CD14-positive monocyte (primary cell): ENCODE measurements around the gene OR9I1. TPM values are rescaled to one million over a fixed set of nuclear protein-coding genes. Genes with fewer than 3 reads are reported as not detected.

Experiments used
- DNase-seq, 3 donors: peaks; one replicate each; pipeline ENCODE4 v3.0.0-alpha.2; 2011 to 2022
- H2AFZ ChIP-seq: 2 replicates; pipeline ENCODE4 v1.6.0; 2012; ENCODE audit warnings: mild to moderate bottlenecking, low read depth, low read length, inconsistent platforms; ENCODE audit not compliant: insufficient read depth, poor library complexity, severe bottlenecking
- H3K27ac ChIP-seq, 2 donors: 1 replicate in 1 of 2; 2 replicates in 1 of 2; pipeline ENCODE4 v1.5.1; 2012 to 2013; ENCODE audit warnings: low read length in 2 of 2, control low read depth in 1 of 2, inconsistent platforms in 1 of 2, low read depth in 1 of 2, mild to moderate bottlenecking in 1 of 2
- H3K27me3 ChIP-seq, 2 donors: one replicate each; pipeline versions ENCODE4 v1.6.0 to v1.6.1; 2011 to 2013; ENCODE audit warnings: low read length in 2 of 2; ENCODE audit not compliant: control insufficient read depth in 2 of 2, insufficient read depth in 2 of 2
- H3K36me3 ChIP-seq, 2 donors: replicated peaks in 1 of 2; 1 replicate in 1 of 2; 2 replicates in 1 of 2; pipeline versions ENCODE4 v1.5.1 to v1.6.1; 2012 to 2013; ENCODE audit warnings: low read length in 2 of 2, control low read depth in 1 of 2, inconsistent platforms in 1 of 2, mild to moderate bottlenecking in 1 of 2; ENCODE audit not compliant: insufficient read depth in 2 of 2, control insufficient read depth in 1 of 2
- H3K4me1 ChIP-seq, 2 donors: 1 replicate in 1 of 2; 2 replicates in 1 of 2; pipeline versions ENCODE4 v1.5.1 to v1.6.1; 2012 to 2013; ENCODE audit warnings: low read length in 2 of 2, control low read depth in 1 of 2, inconsistent platforms in 1 of 2, mild to moderate bottlenecking in 1 of 2, moderate library complexity in 1 of 2; ENCODE audit not compliant: insufficient read depth in 2 of 2, control insufficient read depth in 1 of 2
- H3K4me2 ChIP-seq: replicated peaks from 2 replicates; pipeline ENCODE3; 2012; ENCODE audit warnings: low read length, moderate library complexity, mild to moderate bottlenecking; ENCODE audit not compliant: poor library complexity, severe bottlenecking; ENCODE audit errors: extremely low read depth
- H3K4me3 ChIP-seq, 3 experiments: fragments of 200-600 bp in 1 of 3; sonication (generic) in 1 of 3; replicated peaks in 1 of 3; 1 replicate in 2 of 3; 2 replicates in 1 of 3; pipeline ENCODE4 v1.5.1; 2011 to 2013; ENCODE audit warnings: low read length in 3 of 3, mild to moderate bottlenecking in 3 of 3, control low read depth in 2 of 3, low read depth in 2 of 3, inconsistent platforms in 1 of 3, moderate library complexity in 1 of 3
- H3K79me2 ChIP-seq: 2 replicates; pipeline ENCODE4 v1.6.0; 2012; ENCODE audit warnings: mild to moderate bottlenecking, control low read depth, inconsistent platforms, low read length, moderate library complexity; ENCODE audit not compliant: insufficient read depth
- H3K9ac ChIP-seq: 2 replicates; pipeline ENCODE4 v1.6.0; 2017; ENCODE audit warnings: low read length, mild to moderate bottlenecking; ENCODE audit not compliant: insufficient read depth, poor library complexity, severe bottlenecking
- H3K9me3 ChIP-seq, 2 donors: replicated peaks in 1 of 2; 1 replicate in 1 of 2; 2 replicates in 1 of 2; pipeline versions ENCODE4 v1.5.1 to v1.6.1; 2012 to 2013; ENCODE audit warnings: low read length in 2 of 2, control low read depth in 1 of 2; ENCODE audit not compliant: control insufficient read depth in 1 of 2, insufficient read depth in 1 of 2
- H4K20me1 ChIP-seq: 2 replicates; pipeline ENCODE4 v1.6.0; 2012; ENCODE audit warnings: mild to moderate bottlenecking, low read length, control low read depth, moderate library complexity; ENCODE audit not compliant: insufficient read depth
- H3K27ac Mint-ChIP-seq, 7 donors: one replicate each; pipeline ENCODE4 v1.8.0; 2020; ENCODE audit warnings: mild to moderate bottlenecking in 7 of 7, mixed read lengths in 7 of 7, moderate library complexity in 6 of 7, inconsistent platforms in 2 of 7
- H3K27me3 Mint-ChIP-seq, 3 donors: one replicate each; pipeline ENCODE4 v1.8.0; 2021 to 2022; ENCODE audit warnings: low read depth in 3 of 3, mild to moderate bottlenecking in 3 of 3, mixed read lengths in 3 of 3, moderate library complexity in 3 of 3, inconsistent platforms in 1 of 3
- H3K36me3 Mint-ChIP-seq, 2 donors: one replicate each; pipeline ENCODE4 v1.8.0; 2020; ENCODE audit warnings: mixed read lengths in 2 of 2, inconsistent platforms in 1 of 2, mild to moderate bottlenecking in 1 of 2
- H3K4me1 Mint-ChIP-seq: one replicate; pipeline ENCODE4 v1.8.0; 2020; ENCODE audit warnings: mild to moderate bottlenecking, mixed read lengths
- H3K4me3 Mint-ChIP-seq, 2 donors: one replicate each; pipeline ENCODE4 v1.8.0; 2020; ENCODE audit warnings: mild to moderate bottlenecking in 2 of 2, mixed read lengths in 2 of 2, moderate library complexity in 1 of 2
- H3K9me3 Mint-ChIP-seq, 7 donors: one replicate each; pipeline ENCODE4 v1.8.0; 2020 to 2022; ENCODE audit warnings: mixed read lengths in 7 of 7, mild to moderate bottlenecking in 6 of 7, moderate library complexity in 6 of 7, inconsistent platforms in 2 of 7
- CTCF ChIP-seq: fragments of 200-600 bp; IDR thresholded peaks from one replicate; pipeline ENCODE4 v1.8.0; 2022; ENCODE audit warnings: antibody characterized with exemption, mild to moderate bottlenecking
- WGBS: methylation state at CpG from one replicate; pipeline ENCODE4 v1.1.5; 2013; ENCODE audit warnings: missing lambda C conversion rate; ENCODE audit not compliant: insufficient coverage; 5-methylcytosine and 5-hydroxymethylcytosine counted together
- intact Hi-C, 2 donors: fragments of 100-400 bp; cut with micrococcal nuclease; formaldehyde crosslinking; loops; one replicate each; pipeline versions ENCODE4 v1.15.0 to v1.15.1; 2023
- polyA plus RNA-seq, 3 donors: library from polyadenylated mRNA; depleted of rRNA in 1 of 3; unstranded in 2 of 3; stranded (reverse) in 1 of 3; fragments of 300-500 nt in 2 of 3; fragments of >200 nt in 1 of 3; fragmentation: Illumina TruSeq in 2 of 3; gene quantifications; 1 replicate in 2 of 3; 2 replicates in 1 of 3; pipeline ENCODE4 v1.2.3, GENCODE V29; 2012 to 2021

OR9I1 gene
- polyA plus RNA-seq, 3 donors: not detected

- no peak overlapping the region for H3K4me3 Mint-ChIP-seq
- no peak for TF ChIP-seq CTCF
Measured at GRCh38 chr11:58067685-58068084, 57.6 kb downstream of the OR9I1 start.

More at GRCh38 chr11:58067685-58068084, 57.6 kb downstream of the OR9I1 start:
- Histone ChIP-seq H4K20me1 (no peaks in the 10 kb centered on the region), H3K27ac (no peak overlapping the region), H3K79me2 (no peaks in the 10 kb centered on the region), H3K36me3 (no peaks in the 10 kb centered on the region), H3K27me3 (no peaks in the 10 kb centered on the region), H3K4me1 (no peaks in the 10 kb centered on the region), H3K4me2 (no peak overlapping the region), H3K9ac (no peak overlapping the region), H3K9me3 (no peaks in the 10 kb centered on the region), H2AFZ (no peak overlapping the region), H3K4me3 (no peak overlapping the region)
- intact Hi-C loops: no loop called here
- Mint-ChIP-seq H3K36me3 (no peaks in the 10 kb centered on the region), H3K27me3 (peaks cover 0 to 1% (median 0%) of the 10 kb centered on the region in 3 donors), H3K9me3 (peaks cover 0 to 6% (median 0%) of the 10 kb centered on the region in 7 donors), H3K4me1 (no peaks in the 10 kb centered on the region), H3K27ac (no peak overlapping the region)
- DNase-seq: no peak
- 75% methylated on average over 2 of the region's 5 CpGs for WGBS

Other genes with a start within 250 kb of the OR9I1 start
- gene OR9Q1, start 101.6 kb downstream of the OR9I1 start, polyA plus RNA-seq: not detected
- not detected for gene OR6Q1, start 94.6 kb downstream of the OR9I1 start, polyA plus RNA-seq
- gene OR9Q2, start 63.5 kb upstream of the OR9I1 start, polyA plus RNA-seq: not detected
- not detected for gene OR1S2, start 78.6 kb upstream of the OR9I1 start, polyA plus RNA-seq
- gene OR1S1, start 87.2 kb upstream of the OR9I1 start, polyA plus RNA-seq: not detected
- not detected for gene OR10Q1, start 103.4 kb upstream of the OR9I1 start, polyA plus RNA-seq
- gene OR10W1, start 142.7 kb upstream of the OR9I1 start, polyA plus RNA-seq: not detected
- gene OR5B17, start 233.5 kb upstream of the OR9I1 start, polyA plus RNA-seq: not detected